IPS-18a (cell line): ENCODE results near the gene SH3TC2.

Source experiments
- H3K27ac ChIP-seq: one replicate; pipeline ENCODE4 v1.5.1; 2013; ENCODE audit warnings: low read length
- H3K27me3 ChIP-seq: one replicate; pipeline ENCODE4 v1.6.1; 2013; ENCODE audit warnings: mild to moderate bottlenecking, low read length; ENCODE audit not compliant: control insufficient read depth, insufficient read depth
- H3K36me3 ChIP-seq: one replicate; pipeline ENCODE4 v1.6.1; 2013; ENCODE audit warnings: low read depth, low read length; ENCODE audit not compliant: control insufficient read depth
- H3K4me1 ChIP-seq: one replicate; pipeline ENCODE4 v1.6.1; 2013; ENCODE audit warnings: low read depth, low read length; ENCODE audit not compliant: control insufficient read depth
- H3K4me3 ChIP-seq: one replicate; pipeline ENCODE4 v1.5.1; 2013; ENCODE audit warnings: low read length
- H3K9ac ChIP-seq: one replicate; pipeline ENCODE4 v1.6.1; 2013; ENCODE audit warnings: mild to moderate bottlenecking, low read length, moderate library complexity
- H3K9me3 ChIP-seq: one replicate; pipeline ENCODE4 v1.6.1; 2013; ENCODE audit warnings: low read depth, low read length; ENCODE audit not compliant: control insufficient read depth

Gene SH3TC2

DNA sequence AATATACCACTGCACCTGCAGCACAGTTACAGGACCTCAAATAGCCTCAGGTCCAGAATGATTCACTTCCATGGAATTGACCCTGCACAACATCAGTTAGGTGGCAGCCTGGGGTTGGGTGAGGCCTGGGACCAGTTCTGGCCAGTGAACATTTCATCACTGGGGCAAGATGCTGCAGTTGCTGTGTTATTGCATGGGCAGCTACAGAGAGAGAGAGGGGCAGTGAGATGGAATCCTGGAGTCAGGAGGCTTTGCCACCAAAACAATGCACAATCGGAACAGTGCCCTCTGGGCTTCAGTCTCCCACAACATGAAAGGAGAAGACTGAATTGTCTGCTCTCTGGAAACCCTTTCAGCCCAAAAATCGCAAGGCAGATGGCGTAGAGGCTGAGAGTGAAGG, 51.8 kb downstream of the SH3TC2 start:
- Histone ChIP-seq H3K4me1 (no peaks in the 10 kb centered on the region), H3K9me3 (no peaks in the 10 kb centered on the region)

DNA sequence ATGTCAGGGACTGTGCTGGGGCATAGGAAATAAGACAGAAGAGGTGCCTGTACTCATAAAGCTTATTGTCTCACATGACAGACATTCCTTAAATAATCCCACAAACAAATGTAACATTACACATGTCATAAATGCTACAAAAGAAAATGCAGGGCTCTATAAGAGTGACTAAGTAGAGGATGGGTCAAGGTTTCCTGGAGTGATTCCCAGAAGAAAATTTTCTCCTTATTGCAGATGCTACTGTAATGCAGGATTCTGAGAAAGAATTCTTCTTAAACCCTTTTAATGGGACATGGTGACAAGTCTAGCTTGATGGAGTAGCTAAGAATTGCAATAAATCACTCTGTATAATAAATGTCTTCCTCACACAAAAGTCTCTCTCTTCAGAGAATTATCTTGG, 55.7 kb downstream of the SH3TC2 start:
- Histone ChIP-seq H3K27me3 (no peaks in the 10 kb centered on the region), H3K4me1 (no peaks in the 10 kb centered on the region), H3K27ac (no peak overlapping the region), H3K4me3 (no peak overlapping the region), H3K9ac (no peak overlapping the region), H3K9me3 (no peaks in the 10 kb centered on the region), H3K36me3 (no peaks in the 10 kb centered on the region)

More for the DNA sequence above, 51.8 kb downstream of the SH3TC2 start:
- H3K27me3 ChIP-seq: no peaks in the 10 kb centered on the region
- no peaks in the 10 kb centered on the region for H3K36me3 ChIP-seq
- H3K27ac ChIP-seq: no peak overlapping the region
- no peak overlapping the region for H3K4me3 ChIP-seq
- no peak overlapping the region for H3K9ac ChIP-seq

DNA sequence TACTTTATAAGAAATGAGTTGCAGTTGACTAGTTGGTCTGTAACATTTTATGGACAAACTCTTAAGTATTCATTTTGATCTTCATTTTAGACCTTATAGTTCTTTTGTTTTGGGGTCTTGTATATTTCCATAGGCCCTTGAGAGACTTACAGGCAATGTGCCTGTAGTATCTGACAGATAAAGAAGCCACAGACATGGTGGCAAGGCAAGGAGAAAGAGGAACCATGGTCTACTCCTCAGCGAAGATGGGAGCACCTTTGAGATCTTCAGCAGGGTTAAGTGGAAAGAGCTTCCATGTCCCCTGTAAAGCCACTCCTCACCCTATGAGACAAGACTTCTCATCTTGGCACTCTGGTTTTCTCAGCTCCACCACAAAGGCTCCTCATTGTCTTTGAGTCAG, 56.4 kb downstream of the SH3TC2 start:
- H3K4me3 ChIP-seq: no peak overlapping the region
- H3K4me1 ChIP-seq: no peaks in the 10 kb centered on the region
- no peaks in the 10 kb centered on the region for H3K9me3 ChIP-seq
- H3K9ac ChIP-seq: no peak overlapping the region
- no peaks in the 10 kb centered on the region for H3K36me3 ChIP-seq
- H3K27ac ChIP-seq: no peak overlapping the region
- no peaks in the 10 kb centered on the region for H3K27me3 ChIP-seq

DNA sequence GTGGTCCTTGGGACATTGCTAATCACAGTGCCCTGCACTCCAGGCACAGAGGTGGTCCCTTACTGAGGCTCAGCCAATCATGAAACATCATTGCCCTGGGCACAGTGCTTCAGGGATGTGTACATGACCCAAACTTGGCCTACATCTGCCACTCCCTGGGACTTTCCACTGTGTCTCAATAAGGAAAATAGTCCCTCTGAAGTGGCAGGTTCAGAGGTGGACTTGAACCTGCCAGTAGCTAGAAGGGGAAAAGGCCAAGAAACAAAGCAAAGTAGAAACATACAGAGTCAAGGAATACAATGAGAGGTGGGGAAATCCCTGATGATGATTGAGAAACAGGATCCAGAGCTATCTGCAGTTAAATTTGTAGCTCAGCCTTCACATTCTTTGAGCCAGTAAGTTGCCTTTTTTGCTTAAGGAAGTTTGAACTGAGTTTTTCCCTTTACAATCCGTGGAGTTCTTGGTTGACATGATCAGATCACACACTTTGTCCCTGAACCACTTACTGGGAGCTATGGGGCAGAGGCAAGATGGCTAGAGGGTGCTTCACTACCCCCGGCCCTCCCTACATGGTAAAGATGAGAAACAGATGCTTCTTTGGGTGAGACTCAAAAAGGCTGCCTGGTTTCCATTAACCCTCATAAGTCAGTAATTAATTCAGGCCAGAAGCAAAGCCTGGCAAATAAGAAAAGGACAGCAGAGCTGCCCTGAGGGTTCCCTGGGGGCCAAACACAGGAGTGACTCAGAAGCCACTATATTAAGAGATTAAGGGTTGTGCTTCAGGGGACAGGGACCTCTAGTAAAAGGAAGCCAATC, 57.6 kb downstream of the SH3TC2 start:
- no peaks in the 10 kb centered on the region for H3K4me1 ChIP-seq
- H3K9me3 ChIP-seq: no peaks in the 10 kb centered on the region
- no peak overlapping the region for H3K27ac ChIP-seq

DNA sequence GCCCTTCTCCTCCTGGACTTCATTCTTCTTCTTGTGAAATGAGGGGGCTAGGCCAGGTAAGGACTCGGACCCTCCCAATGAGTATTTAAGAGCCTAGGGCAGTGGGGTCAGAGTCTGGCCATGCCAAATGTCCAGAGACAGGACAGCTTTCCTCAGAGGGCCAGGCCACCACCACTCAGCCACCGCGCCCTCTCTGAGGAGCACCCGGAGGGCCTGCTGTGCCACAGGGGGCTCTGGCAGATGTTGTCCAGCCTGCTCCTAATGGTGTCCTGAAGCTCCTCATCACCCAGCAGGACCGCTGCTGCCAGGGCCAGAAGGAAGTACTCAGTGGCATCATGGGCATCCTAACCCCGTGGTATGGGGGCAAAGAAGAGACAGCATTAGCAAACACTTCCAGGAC, 58.3 kb downstream of the SH3TC2 start:
- H3K4me1 ChIP-seq: no peaks in the 10 kb centered on the region
- H3K9me3 ChIP-seq: no peaks in the 10 kb centered on the region
- no peak overlapping the region for H3K27ac ChIP-seq
- H3K27me3 ChIP-seq: no peaks in the 10 kb centered on the region
- H3K36me3 ChIP-seq: no peaks in the 10 kb centered on the region
- no peak overlapping the region for H3K4me3 ChIP-seq
- no peak overlapping the region for H3K9ac ChIP-seq

More for the DNA sequence above, 57.6 kb downstream of the SH3TC2 start:
- no peak overlapping the region for H3K9ac ChIP-seq
- H3K4me3 ChIP-seq: no peak overlapping the region
- H3K27me3 ChIP-seq: no peaks in the 10 kb centered on the region
- H3K36me3 ChIP-seq: no peaks in the 10 kb centered on the region

DNA sequence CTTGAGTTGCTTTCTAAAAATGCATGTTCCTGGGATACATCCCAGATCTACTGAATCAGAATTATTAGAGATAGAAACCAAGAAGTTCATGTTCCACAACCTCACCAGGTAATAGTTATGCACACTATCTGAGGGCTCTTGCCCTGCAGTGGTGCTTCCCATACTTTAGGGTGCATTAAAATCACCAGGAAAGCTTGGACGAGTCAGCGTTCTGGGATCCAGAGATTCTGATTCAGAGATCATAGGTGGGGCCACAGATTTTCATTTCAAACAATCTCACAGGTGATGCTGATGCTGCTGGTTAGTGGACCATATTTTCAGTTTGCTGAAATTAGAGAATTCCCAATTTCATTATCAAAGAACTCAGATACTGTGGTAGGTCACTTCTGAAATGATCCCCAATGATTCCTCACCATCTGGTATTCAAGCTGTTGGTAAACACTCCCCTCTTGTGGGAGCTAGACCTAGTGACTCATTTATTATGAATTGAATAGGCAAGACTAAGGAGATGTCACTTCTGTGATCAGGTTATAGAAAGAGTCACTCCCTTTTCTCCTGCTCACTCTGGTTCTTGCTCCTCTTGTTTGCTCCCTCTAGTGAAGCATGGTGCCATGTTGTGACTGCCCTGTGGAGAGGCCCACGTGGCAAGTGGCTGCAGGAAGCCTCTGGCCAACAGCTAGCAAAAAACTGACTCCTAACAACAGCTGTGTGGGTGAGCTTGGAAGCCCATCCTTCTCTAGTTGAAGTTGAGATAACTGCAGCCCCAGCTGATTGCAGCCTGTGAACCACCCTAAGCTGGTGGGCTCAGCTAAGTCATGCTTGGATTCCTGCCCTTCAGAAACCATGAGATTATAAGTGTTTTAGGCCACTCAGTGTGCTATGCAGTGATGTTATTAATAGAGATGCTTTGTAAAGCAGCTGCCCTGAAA, 59.8 kb downstream of the SH3TC2 start:
- Histone ChIP-seq H3K4me1 (no peaks in the 10 kb centered on the region), H3K27me3 (no peaks in the 10 kb centered on the region), H3K27ac (no peak overlapping the region), H3K4me3 (no peak overlapping the region), H3K9me3 (no peaks in the 10 kb centered on the region), H3K36me3 (no peaks in the 10 kb centered on the region), H3K9ac (no peak overlapping the region)

DNA sequence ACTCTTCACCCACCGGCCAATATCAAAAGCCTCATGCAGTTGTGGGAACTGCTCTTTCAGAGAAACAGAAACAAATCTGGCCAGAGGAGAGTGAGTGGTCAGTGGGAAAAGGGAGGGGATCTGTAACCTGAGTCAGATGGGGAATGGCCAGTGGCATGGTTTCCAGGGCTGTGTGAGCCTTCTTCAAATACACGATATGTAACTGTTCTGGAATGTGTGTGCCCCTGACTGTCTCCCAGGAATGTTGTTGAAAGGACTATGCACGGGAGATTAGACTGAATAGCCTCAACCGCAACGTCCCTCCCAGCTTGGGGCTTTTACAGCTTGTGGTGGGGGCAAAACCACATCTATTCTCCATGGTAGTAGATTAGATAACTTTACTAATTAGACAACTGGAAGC, 60.8 kb downstream of the SH3TC2 start:
- no peaks in the 10 kb centered on the region for H3K9me3 ChIP-seq
- H3K27me3 ChIP-seq: no peaks in the 10 kb centered on the region
- no peak overlapping the region for H3K27ac ChIP-seq
- no peak overlapping the region for H3K9ac ChIP-seq
- H3K4me3 ChIP-seq: no peak overlapping the region
- H3K36me3 ChIP-seq: no peaks in the 10 kb centered on the region
- H3K4me1 ChIP-seq: no peaks in the 10 kb centered on the region

DNA sequence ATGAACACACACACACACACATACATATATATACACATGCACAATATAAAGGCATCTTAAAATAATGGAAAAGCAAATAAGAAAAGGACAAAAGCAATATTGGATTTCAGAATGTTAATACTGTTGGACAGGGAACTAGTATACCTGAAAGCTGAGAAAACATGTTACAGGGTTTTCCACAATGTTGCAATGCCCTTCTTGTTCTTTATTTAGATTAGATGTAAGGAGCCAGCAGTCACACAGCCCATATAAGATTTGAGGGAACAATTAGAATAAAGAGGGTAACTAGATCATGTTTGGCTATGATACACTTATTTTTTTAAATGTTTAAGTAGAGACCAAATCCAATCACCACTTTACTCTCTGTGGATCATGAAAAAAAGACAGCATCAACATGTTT, 61.7 kb downstream of the SH3TC2 start:
- Histone ChIP-seq H3K4me1 (no peaks in the 10 kb centered on the region), H3K36me3 (no peaks in the 10 kb centered on the region), H3K9ac (no peak overlapping the region), H3K9me3 (no peaks in the 10 kb centered on the region), H3K27me3 (no peaks in the 10 kb centered on the region), H3K4me3 (no peak overlapping the region), H3K27ac (no peak overlapping the region)

DNA sequence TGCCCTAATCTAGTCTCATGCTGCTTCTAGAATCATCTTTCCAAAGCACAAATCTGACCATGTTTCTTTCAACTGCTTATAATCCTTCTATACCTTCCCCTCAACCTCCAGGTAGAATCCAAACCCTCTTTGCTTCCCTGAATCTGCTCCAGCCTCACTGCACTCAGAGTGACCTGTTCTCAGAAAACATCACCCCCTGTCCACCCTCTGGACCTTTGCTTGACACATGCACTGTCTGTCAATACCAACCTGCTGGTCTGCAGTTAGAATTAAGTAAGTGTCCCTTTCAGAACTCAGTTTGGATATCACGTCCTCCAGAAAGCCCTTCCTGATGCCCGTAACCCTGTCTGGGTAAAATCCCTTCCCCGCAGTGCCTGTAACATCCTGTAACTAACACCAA, 63.1 kb downstream of the SH3TC2 start:
- Histone ChIP-seq H3K4me3 (no peak overlapping the region), H3K9ac (no peak overlapping the region), H3K27ac (no peak overlapping the region), H3K36me3 (no peaks in the 10 kb centered on the region), H3K4me1 (no peaks in the 10 kb centered on the region), H3K27me3 (no peaks in the 10 kb centered on the region), H3K9me3 (no peaks in the 10 kb centered on the region)

DNA sequence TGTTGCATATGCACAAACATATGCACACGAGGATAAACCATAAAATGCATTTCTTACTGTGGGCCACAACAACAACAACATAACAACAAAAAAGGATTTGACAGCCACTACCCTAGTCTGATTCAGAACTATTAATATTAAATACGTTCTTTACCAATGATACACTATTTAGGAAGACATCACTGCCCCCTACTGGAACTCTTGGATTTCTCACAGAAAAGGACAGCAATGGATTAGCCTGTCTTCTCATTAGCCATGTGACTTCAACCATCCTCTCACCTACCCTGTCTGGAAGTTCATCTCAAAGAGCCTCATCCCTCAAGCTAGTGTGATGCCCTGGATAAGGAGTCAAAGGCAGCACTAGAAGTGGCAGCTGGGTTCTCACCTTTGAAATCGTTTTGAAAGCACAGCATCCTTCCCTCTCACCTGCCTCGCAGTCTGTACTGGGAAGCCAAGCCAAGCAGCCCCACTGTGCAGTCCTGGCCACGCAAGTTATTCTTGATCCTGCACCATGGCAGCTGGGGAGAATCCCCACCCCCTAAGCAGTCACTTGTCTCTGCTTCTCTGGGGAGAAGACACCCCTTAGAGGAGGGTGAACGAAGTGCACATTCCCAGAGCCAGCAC, 64.6 kb downstream of the SH3TC2 start:
- H3K36me3 ChIP-seq: no peaks in the 10 kb centered on the region
- no peaks in the 10 kb centered on the region for H3K4me1 ChIP-seq
- H3K27me3 ChIP-seq: no peaks in the 10 kb centered on the region
- H3K4me3 ChIP-seq: no peak overlapping the region
- no peaks in the 10 kb centered on the region for H3K9me3 ChIP-seq
- no peak overlapping the region for H3K9ac ChIP-seq
- no peak overlapping the region for H3K27ac ChIP-seq

DNA sequence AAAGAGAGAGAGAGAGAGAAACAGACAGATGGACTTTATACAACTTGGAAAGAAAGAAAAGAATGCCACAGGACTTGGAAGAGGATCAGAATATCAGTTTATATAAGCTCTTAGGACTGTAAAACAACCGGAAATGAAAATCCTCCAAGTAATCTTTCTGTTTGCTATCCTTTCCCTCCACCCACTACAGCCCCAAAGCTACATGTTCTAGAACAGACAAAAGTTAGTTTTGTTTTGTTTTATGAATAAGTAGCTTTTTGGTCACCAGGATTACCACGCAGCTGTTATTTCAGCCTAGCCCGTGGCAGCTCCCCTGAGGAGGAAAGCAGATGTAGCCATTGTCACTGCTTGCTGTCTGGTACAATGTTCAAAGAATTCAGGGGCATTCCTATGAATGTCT, 66.6 kb downstream of the SH3TC2 start:
- Histone ChIP-seq H3K36me3 (no peaks in the 10 kb centered on the region), H3K9me3 (no peaks in the 10 kb centered on the region), H3K4me3 (no peak overlapping the region), H3K9ac (no peak overlapping the region), H3K4me1 (peaks cover 3% of the 10 kb centered on the region), H3K27ac (no peak overlapping the region), H3K27me3 (no peaks in the 10 kb centered on the region)
